GM19351 (cell line): ENCODE results near the gene PPP1R10.
"Not testable (repeated sequence)": the region's sequence is repeated elsewhere in the genome, so short reads cannot be mapped to it uniquely, and the experiment has no call there.

Experiments
- ATAC-seq: cut with Tn5 transposase; IDR thresholded peaks from one replicate; pipeline ENCODE4 v1.9.1; 2021; ENCODE audit warnings: mild to moderate bottlenecking, moderate library complexity; ENCODE audit not compliant: unreplicated experiment

PPP1R10 gene

GRCh38 chr6:30599625-30600324, 17.3 kb downstream of the PPP1R10 start:
- no peak for ATAC-seq

DNA sequence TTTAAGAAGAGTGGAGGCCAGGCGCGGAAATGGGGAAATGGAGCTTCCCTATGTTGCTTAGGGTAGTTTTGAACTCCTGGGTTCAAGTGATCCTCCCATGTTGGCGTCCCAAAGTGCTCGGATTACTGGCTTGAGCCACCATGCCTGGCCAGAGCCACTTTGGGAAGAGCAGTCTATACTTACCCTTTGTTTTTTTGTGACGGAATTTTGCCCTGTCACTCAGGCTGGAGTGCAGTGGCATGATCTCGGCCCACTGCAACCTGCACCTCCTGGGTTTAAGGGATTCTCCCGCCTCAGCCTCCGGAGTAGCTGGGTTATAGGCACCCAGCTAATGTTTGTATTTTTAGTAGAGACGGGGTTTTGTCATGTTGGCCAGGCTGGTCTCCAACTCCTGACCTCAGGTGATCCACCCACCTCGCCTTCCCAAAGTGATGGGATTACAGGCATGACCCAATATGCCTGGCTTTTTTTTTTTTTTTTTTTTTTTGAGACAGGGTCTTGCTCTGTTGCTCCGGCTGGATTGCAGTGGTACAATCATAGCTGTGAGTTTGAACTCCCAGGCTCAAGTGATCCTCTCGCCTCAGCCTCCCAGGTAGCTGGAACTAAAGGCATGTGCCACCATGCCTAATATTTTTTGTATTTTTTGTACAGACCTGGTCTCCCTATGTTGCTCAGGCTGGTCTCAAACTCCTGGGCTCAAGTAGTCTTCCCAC, 18.0 kb downstream of the PPP1R10 start:
- ATAC-seq: no peak

GRCh38 chr6:30597315-30598144, 19.5 kb downstream of the PPP1R10 start:
- ATAC-seq: not testable (repeated sequence)

DNA sequence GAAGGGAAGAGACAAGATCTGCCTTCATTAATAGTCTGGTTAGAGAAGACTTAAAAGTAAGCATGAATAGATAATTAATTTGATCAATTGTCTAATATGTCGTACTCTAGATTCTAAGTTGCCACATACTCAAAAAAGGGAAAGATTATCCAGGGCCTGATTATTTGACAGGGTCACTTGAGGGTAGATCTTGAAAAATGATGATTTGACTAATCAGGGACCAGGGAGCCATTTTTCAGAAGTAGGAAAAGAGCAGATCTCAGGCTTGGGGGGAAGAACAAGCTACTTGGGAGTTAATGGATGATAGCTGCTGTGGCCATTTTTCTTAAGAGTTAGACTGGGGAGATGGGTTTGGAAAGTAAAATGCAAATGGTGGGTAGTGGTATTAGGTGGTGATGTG, 24.8 kb downstream of the PPP1R10 start:
- no peak for ATAC-seq

DNA sequence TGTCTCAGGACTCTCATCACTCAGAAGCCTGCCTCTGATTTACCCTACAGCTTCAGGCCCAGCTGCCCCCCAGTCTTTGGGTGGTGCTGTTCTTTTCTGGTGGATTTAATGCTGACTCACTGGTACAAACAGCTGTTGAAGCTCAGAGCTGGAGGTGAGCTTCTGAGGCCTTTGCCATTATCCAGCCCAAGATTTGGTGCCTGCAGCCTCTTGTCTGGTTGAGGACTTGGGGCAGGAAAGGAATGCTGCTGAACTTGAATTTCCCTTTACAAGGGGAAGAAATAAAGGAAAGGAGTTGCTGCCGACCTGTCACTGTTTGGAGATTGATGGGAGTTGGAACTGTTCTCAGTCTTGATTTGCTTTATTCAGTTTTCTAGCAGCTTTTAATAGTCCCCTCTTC, 26.0 kb downstream of the PPP1R10 start:
- no peak for ATAC-seq

DNA sequence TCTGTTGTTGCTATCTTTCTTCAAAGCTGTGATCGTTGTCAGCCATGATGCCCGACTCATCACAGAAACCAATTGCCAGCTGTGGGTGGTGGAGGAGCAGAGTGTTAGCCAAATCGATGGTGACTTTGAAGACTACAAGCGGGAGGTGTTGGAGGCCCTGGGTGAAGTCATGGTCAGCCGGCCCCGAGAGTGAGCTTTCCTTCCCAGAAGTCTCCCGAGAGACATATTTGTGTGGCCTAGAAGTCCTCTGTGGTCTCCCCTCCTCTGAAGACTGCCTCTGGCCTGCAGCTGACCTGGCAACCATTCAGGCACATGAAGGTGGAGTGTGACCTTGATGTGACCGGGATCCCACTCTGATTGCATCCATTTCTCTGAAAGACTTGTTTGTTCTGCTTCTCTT, 26.5 kb downstream of the PPP1R10 start:
- ATAC-seq: no peak

GRCh38 chr6:30589754-30590358, 27.2 kb downstream of the PPP1R10 start:
- no peak for ATAC-seq

DNA sequence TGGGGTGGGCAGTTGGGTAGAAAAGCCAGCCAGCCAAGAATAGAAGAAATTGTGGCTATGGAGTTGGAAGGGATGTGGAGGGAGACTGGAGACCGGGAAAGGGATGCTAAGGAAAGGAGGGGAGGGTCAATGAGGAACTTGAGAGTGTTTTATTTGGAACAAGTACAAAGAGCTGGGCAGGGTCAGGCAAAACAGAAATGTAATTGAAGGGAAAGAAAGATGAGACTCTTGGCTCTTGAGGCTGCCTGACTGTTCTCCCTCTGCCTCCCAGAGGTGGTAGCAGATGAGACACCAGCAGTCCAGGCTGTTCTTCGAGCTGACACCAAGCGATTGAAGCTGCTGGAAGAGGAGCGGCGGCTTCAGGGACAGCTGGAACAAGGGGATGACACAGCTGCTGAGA, 33.1 kb downstream of the PPP1R10 start:
- no peak for ATAC-seq

DNA sequence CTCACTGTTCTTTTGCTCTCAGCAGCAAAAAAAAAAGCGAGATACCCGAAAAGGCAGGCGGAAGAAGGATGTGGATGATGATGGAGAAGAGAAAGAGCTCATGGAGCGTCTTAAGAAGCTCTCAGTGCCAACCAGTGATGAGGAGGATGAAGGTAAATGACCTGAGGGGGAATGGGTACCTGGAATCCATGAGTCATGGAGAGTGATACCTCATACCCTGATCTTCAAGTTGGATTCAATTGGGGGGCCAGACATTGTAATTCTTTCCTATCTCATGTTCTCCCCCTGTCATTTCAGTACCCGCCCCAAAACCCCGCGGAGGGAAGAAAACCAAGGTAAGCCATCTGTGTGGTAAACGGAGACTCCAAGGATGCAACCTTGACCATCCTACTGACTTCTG, 39.0 kb downstream of the PPP1R10 start:
- ATAC-seq: no peak

GRCh38 chr6:30573113-30573512, 43.9 kb downstream of the PPP1R10 start:
- no peak for ATAC-seq

GRCh38 chr6:30572148-30572547, 44.9 kb downstream of the PPP1R10 start:
- no peak for ATAC-seq

- ATAC-seq: no peak
Observed at GRCh38 chr6:30571762-30572082, 45.3 kb downstream of the PPP1R10 start.

GRCh38 chr6:30571075-30571761, 45.8 kb downstream of the PPP1R10 start, which contains the start of gene ABCF1:
Gene ABCF1 (plus strand): TSS chr6:30571442. CDS start chr6:30571488, 46 bp downstream.
- peak; percentile 92 for ATAC-seq

GRCh38 chr6:30570740-30571074, 46.3 kb downstream of the PPP1R10 start:
- ATAC-seq: peak; percentile 11

DNA sequence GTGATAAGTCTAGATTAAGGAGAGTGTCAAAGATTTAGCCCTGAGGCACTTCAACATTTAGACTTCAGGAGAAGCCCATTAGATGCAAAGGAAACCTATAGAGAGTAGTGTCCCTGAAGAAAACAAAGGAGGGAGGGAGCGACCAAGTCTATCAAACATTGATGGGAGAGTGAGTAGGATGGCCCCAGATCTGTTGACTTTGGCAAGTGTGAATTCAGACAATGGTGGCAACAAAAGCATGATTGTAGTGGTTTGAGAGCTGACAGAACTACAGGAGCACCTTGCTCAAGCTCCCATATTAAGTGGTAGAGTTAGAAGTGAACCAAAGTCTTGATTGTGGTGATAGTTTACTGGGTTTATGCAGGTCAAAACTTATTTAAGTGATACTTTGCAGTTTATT, 46.8 kb downstream of the PPP1R10 start:
- no peak for ATAC-seq

DNA sequence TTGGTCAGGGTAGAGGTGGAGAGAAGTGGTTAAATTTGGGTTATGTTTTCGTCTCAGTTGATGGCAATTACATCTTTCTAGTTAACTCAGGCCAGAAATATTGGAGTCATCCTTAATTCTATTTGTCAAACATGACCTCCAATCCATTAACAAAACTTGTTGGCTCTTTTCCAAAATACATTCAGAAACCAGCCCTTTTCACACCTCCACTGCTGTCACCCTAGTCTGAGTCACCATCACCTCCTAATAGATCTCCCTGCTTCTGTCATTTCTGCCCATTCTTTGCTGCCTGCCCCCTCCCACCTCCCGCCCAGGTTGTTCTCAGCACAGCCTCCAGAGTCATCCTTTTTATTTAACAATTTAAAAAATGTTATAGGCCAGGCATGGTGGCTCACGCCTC, 48.8 kb downstream of the PPP1R10 start:
- ATAC-seq: no peak

- no peak for ATAC-seq
Observed at GRCh38 chr6:30565772-30566171, 51.3 kb downstream of the PPP1R10 start.

GRCh38 chr6:30564114-30564513, 52.9 kb downstream of the PPP1R10 start:
- ATAC-seq: no peak

DNA sequence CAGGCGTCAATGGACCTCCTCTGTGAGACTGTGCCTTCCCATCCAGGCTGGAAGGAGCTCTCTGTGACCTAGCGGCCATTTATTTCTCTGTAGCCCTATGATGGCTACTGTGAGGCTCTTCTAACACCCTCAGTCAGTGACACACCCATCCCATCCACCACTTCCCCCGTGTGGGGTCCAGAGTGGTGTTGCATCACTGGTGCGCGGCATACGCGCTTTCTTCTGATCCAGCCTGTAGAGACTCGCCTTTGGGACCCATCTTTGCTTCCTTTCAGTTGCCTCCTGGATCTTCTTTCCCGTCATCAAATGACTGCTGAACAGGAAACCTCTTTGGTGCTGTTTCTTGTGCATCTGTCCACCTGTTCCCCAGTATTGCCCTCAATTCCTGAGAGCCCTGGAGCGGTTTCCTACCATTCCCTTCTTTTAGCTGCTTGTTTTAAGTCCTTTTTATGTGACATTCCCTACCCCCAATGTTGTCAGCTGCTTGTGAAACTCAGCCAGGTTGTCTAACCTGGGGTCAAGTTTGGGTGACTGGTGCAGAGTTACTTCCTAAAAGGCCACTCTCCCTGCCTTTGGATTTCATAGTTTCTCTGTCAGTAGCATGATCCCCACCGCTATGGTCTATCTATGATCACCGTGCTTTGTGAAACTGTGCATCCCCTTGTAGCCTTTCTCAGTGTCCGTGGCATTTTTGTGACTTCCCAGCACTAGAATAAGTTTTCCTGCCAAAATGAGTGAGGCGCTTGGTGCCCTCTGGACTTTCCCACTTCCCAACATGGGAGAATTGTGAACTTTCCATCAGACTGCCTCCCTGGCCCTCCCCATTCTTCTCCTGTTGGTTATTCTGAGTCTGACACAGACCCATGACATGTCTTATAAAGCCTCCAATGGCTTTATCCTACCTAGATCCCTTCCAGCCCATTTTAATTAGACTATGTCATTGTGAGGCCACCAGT, 54.3 kb downstream of the PPP1R10 start:
- ATAC-seq: no peak

DNA sequence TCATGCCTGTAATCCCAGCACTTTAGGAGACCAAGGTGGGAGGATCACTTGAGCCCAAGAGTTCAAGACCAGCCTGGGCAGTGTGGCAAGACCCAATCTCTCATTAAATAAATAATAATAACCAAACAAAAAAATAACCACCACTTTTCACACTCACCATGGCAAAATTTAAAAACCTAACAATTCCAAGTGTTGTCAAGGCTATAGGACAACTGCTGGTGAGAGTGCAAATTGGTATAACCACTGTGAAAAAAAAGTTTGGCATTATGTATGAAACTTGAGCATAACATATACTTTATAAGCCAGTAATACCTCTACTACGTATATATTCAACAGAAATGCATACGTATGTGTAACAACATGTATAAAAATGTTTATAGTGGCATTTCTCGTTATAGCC, 56.1 kb downstream of the PPP1R10 start:
- no peak for ATAC-seq
